ENCODE data around the gene ZNF80.

ZNF80 gene

GRCh38 chr3:114270019-114270418, 32.6 kb upstream of the ZNF80 start:
- no peaks in the 10 kb centered on the region for H3K27me3 ChIP-seq (ENCODE audit: insufficient read depth, low read depth, severe bottlenecking)
- no peak overlapping the region for H3K4me3 ChIP-seq (ENCODE audit: low read depth, low read length)
- no peaks in the 10 kb centered on the region for H3K9me3 ChIP-seq (ENCODE audit: severe bottlenecking)
- H3K36me3 ChIP-seq = no peaks in the 10 kb centered on the region
- no peak overlapping the region for H3K27ac ChIP-seq
- no peak for DNase-seq
- TF ChIP-seq, protein P1, sequence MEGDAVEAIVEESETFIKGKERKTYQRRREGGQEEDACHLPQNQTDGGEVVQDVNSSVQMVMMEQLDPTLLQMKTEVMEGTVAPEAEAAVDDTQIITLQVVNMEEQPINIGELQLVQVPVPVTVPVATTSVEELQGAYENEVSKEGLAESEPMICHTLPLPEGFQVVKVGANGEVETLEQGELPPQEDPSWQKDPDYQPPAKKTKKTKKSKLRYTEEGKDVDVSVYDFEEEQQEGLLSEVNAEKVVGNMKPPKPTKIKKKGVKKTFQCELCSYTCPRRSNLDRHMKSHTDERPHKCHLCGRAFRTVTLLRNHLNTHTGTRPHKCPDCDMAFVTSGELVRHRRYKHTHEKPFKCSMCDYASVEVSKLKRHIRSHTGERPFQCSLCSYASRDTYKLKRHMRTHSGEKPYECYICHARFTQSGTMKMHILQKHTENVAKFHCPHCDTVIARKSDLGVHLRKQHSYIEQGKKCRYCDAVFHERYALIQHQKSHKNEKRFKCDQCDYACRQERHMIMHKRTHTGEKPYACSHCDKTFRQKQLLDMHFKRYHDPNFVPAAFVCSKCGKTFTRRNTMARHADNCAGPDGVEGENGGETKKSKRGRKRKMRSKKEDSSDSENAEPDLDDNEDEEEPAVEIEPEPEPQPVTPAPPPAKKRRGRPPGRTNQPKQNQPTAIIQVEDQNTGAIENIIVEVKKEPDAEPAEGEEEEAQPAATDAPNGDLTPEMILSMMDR (IDR thresholded peaks at IDR 0.05; ENCODE audit: low read depth, low read length) = no peak

DNA sequence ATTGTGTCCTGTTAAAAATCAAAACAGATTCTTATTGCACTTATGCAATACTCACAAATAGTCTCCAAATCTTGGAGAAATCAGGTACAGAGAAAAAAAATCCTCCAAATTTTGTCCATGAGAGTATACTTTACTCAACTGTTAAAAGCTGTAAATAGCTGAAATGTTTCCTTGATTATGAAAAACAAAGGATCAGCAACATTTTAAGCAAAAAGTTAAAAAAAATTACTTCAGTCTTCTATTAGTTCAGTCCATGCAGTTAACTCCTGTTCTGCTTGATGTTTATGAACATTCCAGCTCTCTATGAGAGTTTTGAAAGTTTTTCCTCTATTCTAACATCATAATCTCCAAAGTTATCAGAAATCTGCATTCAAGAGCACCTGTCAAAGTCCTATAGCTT, 22.8 kb upstream of the ZNF80 start:
- DNase-seq = no peak
- Histone ChIP-seq H3K36me3 (no peaks in the 10 kb centered on the region), H3K9me3 (ENCODE audit: severe bottlenecking) (peaks cover 3% of the 10 kb centered on the region), H3K27me3 (ENCODE audit: insufficient read depth, low read depth, severe bottlenecking) (no peaks in the 10 kb centered on the region), H3K27ac (no peak overlapping the region), H3K4me3 (ENCODE audit: low read depth, low read length) (no peak overlapping the region)
- TF ChIP-seq, protein P1 (IDR thresholded peaks at IDR 0.05; ENCODE audit: low read depth, low read length) = no peak

DNA sequence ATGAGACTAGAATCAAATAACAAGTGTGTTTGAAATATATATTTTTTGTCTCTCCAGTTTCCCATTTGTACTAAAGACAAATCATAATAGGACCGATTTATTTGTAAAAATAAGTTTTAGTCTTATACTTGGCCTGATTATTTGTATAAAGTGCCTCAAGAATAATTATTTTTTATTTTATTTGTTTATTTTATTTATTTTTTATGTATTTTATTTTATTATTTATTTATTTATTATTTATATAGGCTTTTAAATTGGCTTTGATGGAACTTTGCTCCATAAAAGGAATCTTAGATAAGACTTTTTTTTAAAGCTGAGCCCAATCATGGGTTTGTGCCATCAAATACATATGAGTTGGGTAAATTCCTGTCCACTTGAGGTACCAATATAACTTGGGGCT, 22.2 kb upstream of the ZNF80 start:
- TF ChIP-seq, protein P1 (IDR thresholded peaks at IDR 0.05; ENCODE audit: low read depth, low read length) = no peak

DNA sequence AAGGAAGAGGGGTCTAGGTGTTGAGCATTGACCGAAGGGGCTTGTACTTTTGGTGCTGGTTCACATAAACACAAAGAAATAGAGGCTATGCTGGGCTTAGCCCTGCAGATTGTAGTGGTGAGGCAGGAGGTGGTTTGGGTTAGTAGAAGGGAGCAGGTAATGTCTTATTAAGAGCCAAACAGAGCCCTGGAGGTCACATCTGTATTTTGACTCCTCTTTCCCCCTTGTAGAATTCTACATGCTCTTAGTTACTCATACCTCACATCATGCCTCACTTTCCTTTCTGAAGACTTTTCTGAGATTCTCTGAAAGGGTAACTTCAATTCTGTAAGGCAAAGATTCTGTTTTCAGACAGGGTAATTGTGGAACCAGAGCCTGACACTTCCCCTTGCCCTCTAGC, 16.1 kb upstream of the ZNF80 start:
- H3K9me3 ChIP-seq (ENCODE audit: severe bottlenecking) = no peaks in the 10 kb centered on the region
- DNase-seq = no peak
- no peak overlapping the region for H3K4me3 ChIP-seq (ENCODE audit: low read depth, low read length)
- no peaks in the 10 kb centered on the region for H3K27me3 ChIP-seq (ENCODE audit: insufficient read depth, low read depth, severe bottlenecking)
- no peaks in the 10 kb centered on the region for H3K36me3 ChIP-seq
- H3K27ac ChIP-seq = no peak overlapping the region
- TF ChIP-seq, protein P1 (IDR thresholded peaks at IDR 0.05; ENCODE audit: low read depth, low read length) = no peak

More for the DNA sequence above, 22.2 kb upstream of the ZNF80 start:
- Histone ChIP-seq H3K27ac (no peak overlapping the region), H3K4me3 (ENCODE audit: low read depth, low read length) (no peak overlapping the region), H3K27me3 (ENCODE audit: insufficient read depth, low read depth, severe bottlenecking) (no peaks in the 10 kb centered on the region), H3K9me3 (ENCODE audit: severe bottlenecking) (peaks cover 3% of the 10 kb centered on the region), H3K36me3 (no peaks in the 10 kb centered on the region)
- no peak for DNase-seq

DNA sequence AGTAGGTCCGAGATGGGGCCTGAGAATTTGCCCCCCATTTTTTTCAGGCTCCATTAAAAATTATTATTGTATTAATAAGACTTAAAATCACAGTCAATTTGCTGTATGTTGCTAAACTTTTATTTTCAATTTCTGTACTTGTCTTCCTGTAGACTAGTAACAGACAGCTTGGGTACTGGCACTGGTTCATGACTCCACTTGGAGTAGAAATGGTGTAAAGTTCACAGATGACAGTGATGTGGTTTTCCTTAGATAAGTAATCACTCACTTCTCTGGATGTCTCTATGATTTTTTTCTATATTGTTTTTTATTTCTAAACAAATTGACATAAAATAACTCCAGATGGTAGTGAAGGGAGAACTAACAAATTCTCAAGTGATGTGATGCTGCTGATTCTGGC, 15.6 kb upstream of the ZNF80 start:
- TF ChIP-seq, protein P1 (IDR thresholded peaks at IDR 0.05; ENCODE audit: low read depth, low read length) = no peak
- Histone ChIP-seq H3K4me3 (ENCODE audit: low read depth, low read length) (no peak overlapping the region), H3K27ac (no peak overlapping the region), H3K36me3 (no peaks in the 10 kb centered on the region), H3K9me3 (ENCODE audit: severe bottlenecking) (no peaks in the 10 kb centered on the region), H3K27me3 (ENCODE audit: insufficient read depth, low read depth, severe bottlenecking) (no peaks in the 10 kb centered on the region)
- DNase-seq = no peak

- DNase-seq = no peak
- Histone ChIP-seq H3K27me3 (ENCODE audit: insufficient read depth, low read depth, severe bottlenecking) (peaks cover 4% of the 10 kb centered on the region), H3K4me3 (ENCODE audit: low read depth, low read length) (no peak overlapping the region), H3K9me3 (ENCODE audit: severe bottlenecking) (no peaks in the 10 kb centered on the region), H3K27ac (no peak overlapping the region), H3K36me3 (no peaks in the 10 kb centered on the region)
- TF ChIP-seq, protein P1 (IDR thresholded peaks at IDR 0.05; ENCODE audit: low read depth, low read length) = no peak
Observed at GRCh38 chr3:114242947-114243346, 5.6 kb upstream of the ZNF80 start.

Data from WERI-Rb-1 (cell line).